Measurements from ENCODE around the gene MYOCOS. TPM values are rescaled to one million over a fixed set of nuclear protein-coding genes. Genes with fewer than 3 reads are reported as not detected.

The MYOCOS gene
- total RNA-seq, 1 donor from 2014 or later, result not detected

DNA sequence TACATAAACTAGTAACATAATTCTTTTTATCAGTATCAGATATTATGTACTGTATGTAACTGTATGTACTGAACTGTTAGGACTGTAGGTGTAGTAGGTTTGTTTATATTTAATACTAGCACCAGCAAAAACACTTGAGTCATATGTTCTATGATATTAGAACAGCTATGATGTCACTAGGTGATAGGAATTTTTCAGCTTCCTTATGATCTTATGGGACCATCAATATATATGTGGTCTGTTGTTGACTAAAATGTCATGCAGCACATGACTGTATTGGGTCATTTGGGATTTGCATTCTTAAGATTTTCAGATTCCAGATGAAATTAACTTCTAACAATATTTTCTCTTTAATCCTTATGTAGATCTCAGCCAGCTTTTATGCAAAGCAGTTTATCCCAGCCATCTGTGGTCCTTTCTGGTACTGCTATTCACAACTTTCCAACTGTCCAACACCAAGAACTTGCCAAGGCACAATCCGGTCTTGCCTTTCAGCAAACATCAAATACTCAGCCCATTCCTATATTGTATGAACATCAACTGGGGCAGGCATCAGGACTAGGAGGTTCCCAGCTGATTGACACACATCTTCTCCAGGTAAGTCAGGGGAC, 38.3 kb upstream of the MYOCOS start:
- Histone ChIP-seq H3K36me3 (peaks cover 0 to 72% of the 10 kb centered on the region in 2 donors), H3K4me1 (no peaks in the 10 kb centered on the region), H3K9me3 (no peaks in the 10 kb centered on the region), H3K27ac (no peak overlapping the region), H3K27me3 (no peaks in the 10 kb centered on the region), H3K4me3 (no peak overlapping the region)
- TF ChIP-seq POLR2AphosphoS5 (IDR thresholded peaks at IDR 0.05; ENCODE audit: insufficient read depth in 1 of 2, low read depth in 1 of 2) (no peak), POLR2A (IDR thresholded peaks at IDR 0.05) (no peak)
- TF ChIP-seq, protein P1, sequence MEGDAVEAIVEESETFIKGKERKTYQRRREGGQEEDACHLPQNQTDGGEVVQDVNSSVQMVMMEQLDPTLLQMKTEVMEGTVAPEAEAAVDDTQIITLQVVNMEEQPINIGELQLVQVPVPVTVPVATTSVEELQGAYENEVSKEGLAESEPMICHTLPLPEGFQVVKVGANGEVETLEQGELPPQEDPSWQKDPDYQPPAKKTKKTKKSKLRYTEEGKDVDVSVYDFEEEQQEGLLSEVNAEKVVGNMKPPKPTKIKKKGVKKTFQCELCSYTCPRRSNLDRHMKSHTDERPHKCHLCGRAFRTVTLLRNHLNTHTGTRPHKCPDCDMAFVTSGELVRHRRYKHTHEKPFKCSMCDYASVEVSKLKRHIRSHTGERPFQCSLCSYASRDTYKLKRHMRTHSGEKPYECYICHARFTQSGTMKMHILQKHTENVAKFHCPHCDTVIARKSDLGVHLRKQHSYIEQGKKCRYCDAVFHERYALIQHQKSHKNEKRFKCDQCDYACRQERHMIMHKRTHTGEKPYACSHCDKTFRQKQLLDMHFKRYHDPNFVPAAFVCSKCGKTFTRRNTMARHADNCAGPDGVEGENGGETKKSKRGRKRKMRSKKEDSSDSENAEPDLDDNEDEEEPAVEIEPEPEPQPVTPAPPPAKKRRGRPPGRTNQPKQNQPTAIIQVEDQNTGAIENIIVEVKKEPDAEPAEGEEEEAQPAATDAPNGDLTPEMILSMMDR (IDR thresholded peaks at IDR 0.05), result no peak
- DNase-seq (ENCODE audit: extremely low spot score in 2 of 2), result no peak
- intact Hi-C loops (cut with DNase I), result no loop called here

DNA sequence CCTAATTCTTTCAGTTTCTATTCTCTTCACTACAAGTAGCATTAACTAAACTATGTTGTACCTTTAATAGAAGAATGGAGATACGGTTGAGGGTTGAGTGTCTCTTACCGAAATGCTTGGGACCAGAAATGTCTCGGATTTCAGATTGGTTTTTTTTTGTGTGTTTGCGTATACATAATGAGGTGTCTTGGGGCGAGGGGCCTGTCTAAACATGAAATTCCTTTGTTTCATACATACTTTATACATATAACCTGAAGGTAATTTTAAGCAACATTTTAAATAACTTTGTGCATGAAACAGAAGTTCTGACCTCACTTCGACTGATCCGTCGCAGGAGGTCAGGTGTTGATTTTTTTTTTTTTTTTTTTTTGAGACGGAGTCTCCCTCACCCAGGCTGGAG, 36.3 kb upstream of the MYOCOS start:
- TF ChIP-seq POLR2A (IDR thresholded peaks at IDR 0.05), result no peak
- TF ChIP-seq, protein P1 (IDR thresholded peaks at IDR 0.05), result no peak
- TF ChIP-seq POLR2AphosphoS5 (IDR thresholded peaks at IDR 0.05; ENCODE audit: insufficient read depth in 1 of 2, low read depth in 1 of 2), result no peak
- intact Hi-C loops (cut with DNase I), result no loop called here
- peaks cover 0 to 78% of the 10 kb centered on the region in 2 donors for H3K36me3 ChIP-seq
- no peaks in the 10 kb centered on the region for H3K4me1 ChIP-seq
- H3K4me3 ChIP-seq, result no peak overlapping the region
- no peak for DNase-seq (ENCODE audit: extremely low spot score in 2 of 2)
- no peaks in the 10 kb centered on the region for H3K9me3 ChIP-seq
- H3K27ac ChIP-seq, result no peak overlapping the region
- no peaks in the 10 kb centered on the region for H3K27me3 ChIP-seq

DNA sequence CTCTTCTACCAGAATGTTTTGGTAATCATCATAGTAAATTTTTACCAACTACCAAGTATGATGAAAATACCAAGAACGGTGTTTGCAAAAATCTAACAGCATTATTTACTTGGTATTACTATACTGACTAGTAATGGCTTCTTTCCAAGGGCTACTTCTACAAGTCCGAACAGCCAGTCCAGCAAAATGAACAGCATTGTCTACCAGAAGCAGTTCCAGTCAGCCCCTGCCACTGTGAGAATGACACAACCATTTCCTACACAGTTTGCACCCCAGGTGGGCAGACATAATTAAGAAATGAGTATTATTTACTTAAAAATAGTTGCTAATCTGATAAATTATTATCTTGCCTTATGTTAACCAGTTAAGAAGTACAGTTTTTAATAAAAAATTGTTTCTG, 33.8 kb upstream of the MYOCOS start:
- TF ChIP-seq, protein P1 (IDR thresholded peaks at IDR 0.05), result no peak
- no peak for TF ChIP-seq POLR2AphosphoS5 (IDR thresholded peaks at IDR 0.05; ENCODE audit: insufficient read depth in 1 of 2, low read depth in 1 of 2)
- TF ChIP-seq POLR2A (IDR thresholded peaks at IDR 0.05), result no peak
- intact Hi-C loops (cut with DNase I), result no loop called here
- H3K27ac ChIP-seq, result no peak overlapping the region
- DNase-seq (ENCODE audit: extremely low spot score in 2 of 2), result no peak
- H3K36me3 ChIP-seq, result peaks cover 0 to 91% of the 10 kb centered on the region in 2 donors
- no peaks in the 10 kb centered on the region for H3K4me1 ChIP-seq
- no peak overlapping the region for H3K4me3 ChIP-seq
- H3K27me3 ChIP-seq, result no peaks in the 10 kb centered on the region
- H3K9me3 ChIP-seq, result no peaks in the 10 kb centered on the region

DNA sequence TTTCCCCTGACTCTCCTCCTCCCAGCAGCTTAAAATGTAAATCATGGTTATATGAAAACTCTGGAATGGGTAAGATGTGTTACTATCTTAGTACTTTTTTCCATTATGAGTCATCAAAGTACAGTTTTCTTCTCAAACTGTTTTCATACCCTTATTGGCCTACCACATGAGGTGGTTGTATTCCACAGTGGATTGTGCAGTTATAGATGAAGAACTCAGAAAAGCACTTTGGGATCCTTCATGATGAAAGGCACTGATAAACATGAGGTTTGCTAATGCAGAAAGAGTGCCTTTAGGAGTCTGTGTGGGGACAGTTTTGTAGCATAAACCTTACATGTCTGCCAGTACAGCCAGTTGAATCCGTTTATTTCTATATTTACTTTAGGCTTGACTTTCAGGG, 32.0 kb upstream of the MYOCOS start:
- TF ChIP-seq, protein P1 (IDR thresholded peaks at IDR 0.05), result no peak
- TF ChIP-seq POLR2A (IDR thresholded peaks at IDR 0.05) (no peak), POLR2AphosphoS5 (IDR thresholded peaks at IDR 0.05; ENCODE audit: insufficient read depth in 1 of 2, low read depth in 1 of 2) (no peak)
- H3K27me3 ChIP-seq, result no peaks in the 10 kb centered on the region
- H3K27ac ChIP-seq, result no peak overlapping the region
- H3K36me3 ChIP-seq, result peaks cover 0 to 80% of the 10 kb centered on the region in 2 donors
- no peak for DNase-seq (ENCODE audit: extremely low spot score in 2 of 2)
- no peaks in the 10 kb centered on the region for H3K9me3 ChIP-seq
- H3K4me3 ChIP-seq, result no peak overlapping the region
- H3K4me1 ChIP-seq, result no peaks in the 10 kb centered on the region
- intact Hi-C loops (cut with DNase I), result no loop called here

DNA sequence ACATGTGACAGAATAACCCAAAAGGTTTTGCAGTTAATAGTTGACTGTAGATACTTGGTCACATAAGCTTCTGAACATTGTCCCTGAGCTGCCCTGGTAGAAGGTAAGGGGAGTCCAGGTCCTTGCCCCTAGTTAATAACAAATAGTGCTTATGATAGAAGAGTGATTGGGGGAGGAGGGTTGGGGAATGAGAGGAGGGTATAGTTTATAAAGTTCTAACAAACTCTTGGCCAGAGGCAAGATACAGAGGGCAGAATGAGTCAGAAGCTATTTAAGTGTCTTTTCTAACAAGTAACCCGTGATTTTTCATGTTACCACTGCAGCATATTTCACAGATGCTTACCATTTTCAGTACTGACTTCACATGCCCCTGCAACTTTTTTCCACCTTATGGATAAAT, 26.7 kb upstream of the MYOCOS start:
- intact Hi-C loops (cut with DNase I), result no loop called here
- Histone ChIP-seq H3K9me3 (no peaks in the 10 kb centered on the region), H3K4me1 (peaks cover 8% of the 10 kb centered on the region), H3K4me3 (no peak overlapping the region), H3K36me3 (peaks cover 0 to 34% of the 10 kb centered on the region in 2 donors), H3K27ac (no peak overlapping the region), H3K27me3 (no peaks in the 10 kb centered on the region)
- TF ChIP-seq POLR2AphosphoS5 (IDR thresholded peaks at IDR 0.05; ENCODE audit: insufficient read depth in 1 of 2, low read depth in 1 of 2) (no peak), POLR2A (IDR thresholded peaks at IDR 0.05) (no peak)
- TF ChIP-seq, protein P1 (IDR thresholded peaks at IDR 0.05), result no peak
- DNase-seq (ENCODE audit: extremely low spot score in 2 of 2), result no peak

All from vagina (tissue), 2 donors.